Central memory CD4-positive, alpha-beta T cell (primary cell): ENCODE data around the gene CCM2.
A peak's percentile ranks its signal among the peaks of the same experiment; 100 is the strongest.
"Not testable (repeated sequence)": the region's sequence is repeated elsewhere in the genome, so short reads cannot be mapped to it uniquely, and the experiment has no call there.

Experiments
- DNase-seq: peaks from one replicate; pipeline ENCODE4 v3.0.0; 2022

CCM2 gene

DNA sequence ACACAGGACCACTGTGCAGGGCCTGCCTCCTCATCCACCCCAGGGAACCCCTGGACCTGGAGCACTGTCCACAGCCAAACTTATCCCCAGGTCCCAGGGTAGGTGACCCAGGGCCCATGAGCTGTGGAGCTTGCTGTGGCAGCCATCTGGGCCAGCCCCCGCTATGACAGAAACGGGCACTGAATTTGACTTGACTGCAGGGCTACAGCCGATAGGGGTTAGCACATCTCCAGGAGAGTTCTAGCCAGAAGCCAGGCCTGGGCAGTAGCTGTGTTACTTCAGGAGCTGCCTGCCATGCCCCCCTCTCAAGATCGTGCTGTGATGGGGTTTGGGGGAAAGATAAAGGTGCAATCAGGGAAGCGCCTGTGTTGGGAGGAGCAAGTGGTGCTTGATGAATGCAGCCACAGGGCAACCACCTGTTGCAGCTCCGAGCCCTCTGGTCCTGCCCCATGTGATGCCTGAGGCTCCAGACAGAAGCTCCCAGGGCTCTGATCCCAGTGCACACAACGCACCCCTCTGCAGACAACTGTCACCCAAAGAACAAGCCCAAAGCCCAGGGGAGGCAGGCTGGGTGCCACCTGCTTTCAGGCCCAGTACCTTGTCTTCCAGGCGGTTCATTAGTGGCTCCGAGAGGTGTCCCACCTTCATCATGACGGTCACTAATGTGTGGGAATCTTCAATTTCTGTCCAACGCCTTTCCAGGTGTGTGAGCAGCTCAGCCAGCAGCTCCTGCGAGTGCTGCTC is 105.0 kb downstream of the CCM2 start:
- DNase-seq, result no peak

DNA sequence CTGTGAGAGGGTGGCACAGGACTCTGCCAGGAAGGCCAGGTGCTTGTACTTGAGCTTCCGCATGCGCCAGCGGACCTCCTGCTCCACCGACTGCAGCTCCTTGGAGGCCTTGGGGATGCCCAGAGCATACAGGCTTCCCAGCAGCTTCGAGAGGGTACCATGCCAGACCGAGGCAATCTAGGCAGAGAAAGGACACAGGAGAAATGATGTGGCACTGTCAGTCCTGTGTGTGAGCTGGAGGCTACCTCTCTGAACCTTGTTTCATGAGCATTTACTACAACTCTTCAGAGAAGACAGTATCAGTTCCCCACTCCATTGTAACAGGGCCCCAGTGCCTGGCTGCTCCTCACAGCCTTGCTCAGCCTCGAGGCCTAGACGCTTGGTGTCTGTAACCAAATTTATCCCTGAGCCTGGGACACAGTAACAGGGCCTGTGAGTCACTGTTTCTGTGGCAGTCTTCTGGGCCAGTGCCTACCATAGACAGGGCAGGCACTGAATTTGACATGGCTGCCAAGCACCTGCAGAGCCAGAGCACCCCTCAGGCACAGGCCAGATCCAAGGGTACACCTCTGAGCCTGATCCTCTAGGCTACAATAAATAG is 105.7 kb downstream of the CCM2 start:
- DNase-seq, result no peak

DNA sequence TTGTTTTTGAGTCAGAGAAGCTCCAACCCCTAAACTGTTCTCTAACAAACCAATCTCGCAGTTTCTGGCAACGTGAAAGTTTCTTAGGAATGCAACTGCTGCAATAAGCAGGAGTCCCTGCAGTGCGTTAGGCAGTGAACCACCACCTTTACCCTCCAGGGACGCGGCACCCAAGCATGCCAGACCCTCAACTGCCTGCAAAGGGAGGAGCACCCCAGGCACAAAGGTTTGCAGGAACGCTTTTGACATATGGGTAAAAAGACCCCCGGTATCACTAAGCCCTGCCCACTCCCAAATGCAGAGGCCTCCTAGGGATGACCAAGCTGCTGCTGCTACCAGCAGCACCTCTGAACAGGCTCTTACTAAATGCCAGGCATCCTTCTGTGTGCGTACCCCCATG is 106.8 kb downstream of the CCM2 start:
- DNase-seq, result no peak

DNA sequence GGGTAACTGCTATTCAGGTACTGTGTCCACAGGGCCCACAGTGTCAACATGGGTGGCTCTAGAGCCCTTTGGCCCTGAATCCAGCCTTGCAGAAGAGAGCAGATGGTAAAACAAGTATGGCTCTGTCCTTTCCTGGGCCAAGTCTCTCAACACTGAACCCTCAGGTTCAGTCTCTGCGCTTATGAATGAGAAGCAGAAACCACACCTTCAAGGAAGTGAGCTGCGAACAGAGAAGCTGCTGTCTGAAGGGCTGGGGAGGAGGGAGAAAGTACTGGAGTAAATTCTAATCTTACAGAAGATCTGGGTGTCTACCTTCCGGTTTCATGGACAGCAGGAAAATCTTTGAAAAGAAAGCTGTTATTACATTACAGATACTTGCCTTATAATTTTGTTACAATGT is 107.4 kb downstream of the CCM2 start:
- no peak for DNase-seq

DNA sequence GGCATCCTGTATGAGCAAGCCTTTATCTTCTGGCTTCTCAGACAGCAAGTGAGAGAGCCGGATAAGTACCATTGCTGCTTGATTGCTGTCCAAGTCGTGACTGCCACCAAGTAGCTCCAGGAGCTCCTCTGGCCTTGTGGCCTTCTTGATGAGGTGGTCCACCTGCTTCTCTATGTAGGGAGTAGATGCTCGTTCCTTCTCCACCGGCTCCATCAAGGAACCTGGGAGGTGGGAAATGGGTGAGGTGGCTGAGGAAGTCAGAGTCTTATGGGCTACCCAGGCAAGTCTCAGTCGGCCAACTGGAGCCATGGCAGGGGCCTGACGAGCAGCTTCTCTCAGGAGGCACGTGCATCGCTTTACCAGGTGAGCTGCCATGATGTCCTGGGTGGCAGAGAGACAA is 108.9 kb downstream of the CCM2 start:
- no peak for DNase-seq

DNA sequence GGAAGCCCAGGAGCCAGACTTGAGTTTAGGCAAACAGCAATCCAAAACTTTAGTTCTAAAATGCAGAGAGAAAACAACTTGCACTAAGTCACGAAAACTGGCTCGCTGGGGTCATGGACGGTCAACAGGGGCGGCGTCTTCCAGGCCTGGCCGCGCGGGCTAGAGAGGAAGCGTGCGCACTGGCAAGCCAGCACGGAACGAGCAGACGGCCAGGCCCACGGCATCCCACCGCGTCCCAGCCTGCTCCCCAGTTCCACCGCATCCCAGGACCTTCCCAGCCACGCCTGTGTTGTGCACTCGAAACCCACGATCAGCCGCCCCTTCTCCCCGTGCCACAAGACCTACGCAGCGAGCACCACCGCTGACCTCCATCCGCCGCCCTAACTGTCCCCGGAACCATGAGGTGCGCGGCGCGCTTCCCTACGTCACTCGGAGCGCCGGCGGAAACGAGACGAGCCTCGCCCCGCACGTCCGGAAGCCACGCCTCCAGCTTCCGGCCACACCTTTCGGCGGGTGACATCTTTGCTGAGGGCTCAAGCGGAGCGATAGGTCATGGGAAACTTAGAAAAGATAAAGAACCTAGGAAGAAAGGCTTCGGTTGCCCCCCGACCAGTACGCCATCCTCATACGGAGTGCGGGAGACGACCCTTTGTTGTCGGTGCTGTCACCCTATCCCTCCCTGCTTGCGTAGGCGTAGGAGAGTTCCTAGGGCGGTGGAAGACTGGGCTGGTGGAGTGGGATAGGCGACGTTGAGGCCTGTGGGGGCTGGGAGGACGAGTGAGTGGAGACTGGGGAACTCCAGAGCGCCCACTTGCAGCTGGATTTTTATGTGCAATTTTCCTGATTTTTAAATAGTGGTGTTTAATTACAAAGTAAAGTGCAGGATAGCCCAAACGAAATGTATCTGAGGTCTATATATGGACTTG is 111.6 kb downstream of the CCM2 start, which contains the start of gene TBRG4:
TSS of gene TBRG4 (minus strand) at position 400 of the 926 bp plus-strand sequence. CDS start 2,460 bp downstream, outside the sequence.
- peak; percentile 93 for DNase-seq

DNA sequence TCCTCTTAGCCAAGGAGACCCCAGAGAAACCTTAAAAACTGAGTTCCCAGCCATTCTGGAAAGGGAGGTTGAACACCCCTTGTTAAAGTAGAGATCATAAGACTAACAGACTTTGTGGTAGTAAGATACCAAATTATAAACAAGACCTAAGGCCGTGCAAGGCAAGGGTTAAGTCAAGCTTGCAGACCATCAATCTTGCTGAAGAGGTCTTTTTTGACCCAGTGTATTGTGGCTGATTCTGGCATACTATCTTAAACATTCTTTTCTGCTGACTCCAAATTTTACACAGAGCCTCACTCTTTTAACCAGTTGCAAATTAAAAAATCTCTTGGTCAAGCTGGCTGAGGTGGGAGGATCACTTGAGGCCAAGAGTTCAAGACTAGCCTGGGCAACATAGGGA is 112.6 kb downstream of the CCM2 start:
- no peak for DNase-seq

DNA sequence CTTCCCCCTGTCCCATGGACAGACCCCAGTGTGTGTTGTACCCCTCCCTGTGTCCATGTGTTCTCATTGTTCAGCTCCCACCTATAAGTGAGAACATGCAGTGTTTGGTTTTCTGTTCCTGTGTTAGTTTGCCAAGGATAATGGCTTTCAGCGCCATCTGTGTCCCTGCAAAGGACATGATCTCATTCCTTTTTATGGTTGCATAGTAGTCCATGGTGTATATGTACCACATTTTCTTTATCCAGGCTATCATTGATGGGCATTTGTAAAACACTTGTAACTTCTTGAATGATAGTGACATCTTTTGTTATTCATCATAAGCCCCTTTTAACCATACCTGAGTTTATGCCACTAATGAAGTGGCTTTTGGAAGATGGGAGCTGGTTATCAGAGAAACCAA is 114.3 kb downstream of the CCM2 start:
- DNase-seq, result not testable (repeated sequence)

DNA sequence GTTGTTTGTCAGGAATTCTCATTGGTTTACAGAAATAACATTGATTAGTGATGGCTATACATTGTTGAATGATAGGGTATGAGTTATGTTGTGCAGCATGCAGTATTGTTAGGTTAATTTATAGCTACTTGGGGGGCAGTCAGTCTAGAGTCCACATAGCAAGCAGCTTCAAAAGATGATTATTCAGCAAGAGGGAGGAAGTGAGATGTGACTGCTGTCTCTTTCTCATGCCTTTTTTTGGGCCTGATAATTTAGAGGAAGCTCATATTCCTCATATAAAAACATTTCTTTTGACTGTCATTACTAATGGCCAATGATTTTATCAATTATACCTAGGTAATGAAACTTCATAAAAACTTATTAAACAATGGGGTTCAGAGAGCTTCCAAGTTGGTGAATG is 114.9 kb downstream of the CCM2 start:
- DNase-seq, result no peak

DNA sequence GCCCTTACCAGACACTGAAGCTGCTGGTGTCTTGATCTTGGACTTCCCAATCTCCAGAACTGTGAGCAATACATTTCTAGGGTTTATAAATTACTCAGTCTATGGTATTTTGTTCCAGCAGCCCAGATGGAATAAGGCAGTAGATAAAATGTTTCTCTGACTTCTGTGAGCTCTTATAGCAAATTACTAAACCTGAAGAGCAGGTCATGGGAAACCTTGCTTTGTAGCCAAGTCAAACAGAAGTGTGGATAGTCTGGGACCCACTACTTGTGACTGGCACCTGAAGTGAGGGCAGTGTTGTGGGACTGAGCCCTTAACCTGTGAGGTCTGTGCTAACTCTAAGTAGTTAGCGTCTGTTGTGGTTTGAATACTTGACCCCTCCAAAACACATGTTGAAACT is 116.0 kb downstream of the CCM2 start:
- DNase-seq, result no peak

DNA sequence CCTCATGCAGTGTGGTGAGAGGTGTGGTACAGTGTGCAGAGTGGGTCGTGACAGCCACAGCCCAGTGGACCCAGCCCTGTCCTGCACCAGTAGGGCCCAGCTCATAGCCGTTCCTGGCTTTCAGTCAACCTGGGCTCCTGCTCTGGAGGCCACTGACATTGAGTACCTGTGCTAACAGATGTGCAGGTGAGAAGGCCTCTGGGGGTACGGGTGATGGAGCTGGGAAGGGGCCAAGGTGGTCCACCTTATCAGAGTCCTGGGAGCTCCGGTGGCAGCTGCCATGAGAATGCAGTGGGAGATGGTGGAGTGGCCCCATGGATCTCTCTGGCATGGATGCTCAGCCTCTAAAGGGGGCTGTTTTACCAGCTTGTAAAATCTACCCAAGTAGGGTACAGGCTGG is 117.6 kb downstream of the CCM2 start:
- DNase-seq, result no peak

DNA sequence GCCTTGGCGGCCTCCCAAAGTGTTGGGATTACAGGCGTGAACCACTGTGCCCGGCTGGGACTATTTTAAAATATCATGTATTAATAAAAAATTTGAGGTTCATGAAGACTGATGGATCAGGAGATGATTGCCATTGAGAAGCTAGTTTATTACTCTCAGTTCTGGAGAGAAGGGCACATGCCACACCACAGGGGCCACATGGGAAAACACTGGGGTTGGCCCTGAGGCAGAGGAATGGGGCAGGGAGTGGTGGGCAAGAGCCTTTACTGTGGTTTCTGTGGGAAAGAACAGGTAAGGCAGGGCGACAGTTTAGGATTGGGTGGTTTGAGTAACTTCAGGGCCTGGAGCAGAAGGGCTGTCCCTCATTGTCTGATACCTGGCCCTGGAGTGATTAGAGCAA is 118.3 kb downstream of the CCM2 start:
- DNase-seq, result no peak

DNA sequence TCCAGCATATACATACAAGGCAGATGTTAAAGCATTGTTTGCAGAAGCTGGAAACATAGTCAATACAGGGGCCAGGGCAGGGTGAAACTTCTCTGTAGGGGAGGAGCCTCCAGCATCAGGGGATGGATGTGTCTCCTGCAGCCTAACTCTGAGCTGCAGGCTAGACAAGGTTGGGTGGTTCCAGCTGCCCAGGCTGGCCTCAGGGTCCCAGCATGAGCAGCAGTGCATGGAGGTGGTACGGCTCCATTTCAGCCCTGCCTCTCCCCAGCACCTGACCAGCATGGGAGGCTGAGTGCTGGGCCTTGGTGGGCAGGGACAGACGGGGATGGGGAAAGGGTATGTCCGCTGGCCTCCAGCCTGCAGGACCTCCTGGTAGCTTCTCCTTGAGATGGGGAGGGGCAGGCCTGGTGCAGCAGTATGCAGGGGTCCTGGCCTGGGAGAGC is 118.9 kb downstream of the CCM2 start:
- no peak for DNase-seq

DNA sequence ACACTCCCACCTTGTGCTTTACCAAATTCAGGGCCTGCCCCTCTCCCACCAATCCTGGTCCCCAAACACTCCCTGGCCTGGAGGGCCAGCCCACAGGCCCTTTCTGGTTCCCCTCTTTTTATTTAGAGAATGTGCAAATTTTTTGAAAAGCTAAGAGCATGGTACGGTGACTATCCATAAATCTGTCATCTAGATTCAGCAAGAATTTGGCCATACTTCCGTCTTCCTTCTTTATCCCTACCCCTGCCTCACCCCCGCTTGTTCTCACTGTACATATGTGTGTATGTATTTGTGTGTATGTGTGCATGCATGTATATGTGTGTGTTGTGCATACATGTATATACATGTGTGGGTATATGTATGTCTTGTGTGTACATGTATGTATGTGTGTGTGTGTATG is 119.5 kb downstream of the CCM2 start:
- DNase-seq, result no peak

DNA sequence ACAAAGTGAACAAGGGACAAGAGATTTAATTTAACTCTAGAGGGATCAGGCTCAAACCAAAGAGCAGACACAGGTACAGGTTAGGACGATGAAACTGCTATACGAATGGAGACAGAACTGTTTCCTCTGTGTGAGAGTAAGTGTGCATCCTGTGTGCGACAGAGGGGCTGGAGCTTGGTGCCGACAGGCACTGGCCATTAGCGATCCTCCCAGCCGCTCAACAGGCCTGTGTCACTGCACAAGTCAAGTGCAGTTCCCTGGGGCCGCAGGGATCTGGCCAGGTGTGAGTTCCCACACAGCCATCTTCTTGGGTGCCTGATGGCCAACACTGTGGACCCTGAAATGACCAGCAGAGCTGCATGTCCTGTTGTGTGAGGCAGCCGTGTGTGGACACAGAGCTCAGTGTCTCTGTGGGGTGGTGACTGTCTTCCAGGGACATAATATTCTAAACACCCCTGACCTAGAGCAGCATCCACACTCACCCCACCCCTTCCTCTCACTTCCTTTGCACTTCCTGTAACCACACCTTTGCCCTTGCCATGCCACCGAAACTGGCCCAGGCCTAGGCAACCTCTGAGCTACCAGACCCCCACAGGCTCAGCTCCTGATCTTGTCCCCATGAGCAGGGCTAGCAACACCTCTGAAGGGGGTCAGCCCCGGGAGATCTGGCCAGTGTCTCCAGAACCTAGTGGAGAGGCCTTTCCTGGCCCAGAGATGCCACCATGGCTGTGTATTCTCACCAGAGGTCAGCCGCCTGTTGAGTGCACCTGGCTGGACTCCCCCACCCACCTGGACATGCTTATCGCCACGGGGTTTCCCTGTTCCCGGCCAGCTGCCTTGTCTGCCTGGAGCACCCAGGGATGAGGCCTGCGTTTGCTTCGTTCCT is 123.2 kb downstream of the CCM2 start:
- DNase-seq, result peak; percentile 19

DNA sequence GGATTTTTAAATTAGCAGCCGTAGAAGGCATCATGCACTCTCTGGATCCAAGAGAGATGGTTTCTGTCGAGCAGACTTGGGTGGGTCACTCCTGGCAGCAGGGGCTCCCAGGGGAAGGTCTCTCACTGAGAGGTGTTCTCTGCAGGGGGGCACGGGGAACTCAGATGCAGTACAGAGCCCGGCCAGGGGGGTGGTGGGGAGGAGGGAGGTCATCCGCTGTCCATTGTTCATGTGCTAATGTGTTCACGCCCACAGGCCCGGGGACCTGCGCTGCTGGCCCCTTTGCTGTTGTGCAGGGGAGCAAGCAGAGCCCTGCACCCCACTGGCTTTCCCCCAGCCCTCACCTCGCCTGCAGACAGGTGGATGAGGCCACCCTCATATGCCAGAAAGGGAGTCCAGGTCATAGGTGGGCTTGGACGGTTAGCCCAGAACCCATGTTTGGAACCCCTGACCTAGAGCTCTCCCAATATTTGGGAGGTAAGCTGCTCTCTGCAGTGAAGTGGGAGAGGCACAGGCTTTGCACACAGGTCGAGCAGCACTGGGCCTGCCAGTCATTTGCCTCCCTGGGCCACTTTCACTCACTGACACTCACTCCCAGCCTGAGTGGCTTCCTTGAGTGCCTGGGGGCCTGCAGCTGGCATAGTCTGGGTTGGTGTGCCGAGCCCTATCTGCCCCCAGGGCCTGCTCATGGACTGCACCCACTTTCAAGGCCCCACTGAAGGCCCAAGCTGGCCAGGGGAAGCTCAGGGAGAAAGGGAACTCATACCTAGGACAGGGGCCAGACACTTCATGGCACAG is 124.1 kb downstream of the CCM2 start:
- DNase-seq, result no peak

DNA sequence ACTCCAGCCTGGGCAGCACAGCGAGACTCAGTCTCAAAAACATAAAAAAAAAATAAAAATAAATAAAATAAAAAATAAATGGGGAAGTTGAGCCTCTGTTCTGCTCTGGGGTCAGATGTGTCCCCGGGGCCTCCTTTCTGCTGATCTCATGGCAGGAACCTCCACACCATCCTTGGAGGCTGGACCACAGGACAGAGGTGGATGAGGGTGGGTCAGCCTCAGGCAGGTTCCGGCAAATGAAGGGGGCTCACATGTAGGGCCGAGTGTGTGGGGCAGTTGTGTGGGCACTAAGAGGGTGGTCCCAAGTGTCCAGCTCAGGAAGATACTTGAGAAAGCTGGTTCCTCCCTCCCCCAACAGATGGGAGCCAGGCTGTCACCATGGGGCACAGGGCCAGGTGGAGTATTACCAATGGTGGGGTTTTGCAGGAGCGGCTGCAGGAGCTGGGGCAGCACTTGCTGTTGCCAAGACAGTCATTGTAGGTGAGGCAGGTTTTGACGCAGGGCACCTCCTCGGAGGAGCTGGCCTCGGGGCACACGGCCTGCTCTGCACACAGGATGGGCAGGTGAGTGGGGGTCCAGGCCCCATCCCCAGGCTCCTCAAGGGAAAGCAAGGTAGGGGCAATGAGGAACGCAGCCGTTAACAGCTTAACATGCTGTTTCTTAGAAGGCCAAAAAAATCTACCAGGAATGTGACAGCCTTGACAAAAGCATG is 125.3 kb downstream of the CCM2 start:
- DNase-seq, result no peak
